ENCODE data around the gene CDK5RAP3. TPM values are rescaled to one million over a fixed set of nuclear protein-coding genes. Genes with fewer than 3 reads are reported as not detected.
A peak's percentile ranks its signal among the peaks of the same experiment; 100 is the strongest.

CDK5RAP3 gene
- total RNA-seq, 1 experiment from 2014 or later, result 255 TPM

GRCh38 chr17:48012151-48012520, 41.2 kb downstream of the CDK5RAP3 start:
- BruUV-seq (replicated peaks), result no TSS peak
- ChIA-PET CTCF (interaction anchor here (1.3 to 2.9 kb wide), 3 partner anchors 34 to 65 kb away, joined by 6 to 13 read pairs (median 6); partner anchors contain the start of gene CDK5RAP3), RAD21 (ENCODE audit: low non-redundant PET in 1 of 2, low total read pairs in 2 of 2, uncharacterized antibody in 2 of 2, unreplicated experiment in 2 of 2) (no interaction called here), POLR2A (interaction anchor here (1.0 to 1.2 kb wide), 2 partner anchors 9 to 37 kb away, joined by 4 to 5 read pairs; partner anchors contain the start of gene NFE2L1)
- Histone ChIP-seq H3K4me1 (ENCODE audit: control insufficient read depth in 1 of 2, insufficient read depth in 2 of 2, low read length in 2 of 2) (peaks cover 5 to 17% of the 10 kb centered on the region in 2 experiments; a peak in 3 of 4 replicates), H3K9ac (ENCODE audit: low read length) (0 out of 2 replicates have a peak overlapping the region, but pooled peaks have one; percentile 26), H3K79me2 (ENCODE audit: insufficient read depth, low read length) (no peaks in the 10 kb centered on the region), H3K27ac (ENCODE audit: low read depth, low read length) (no peak overlapping the region), H3K4me2 (ENCODE audit: low read length) (peak overlapping the region; percentile 75), H2AFZ (ENCODE audit: low read depth, low read length, poor library complexity, severe bottlenecking) (peak overlapping the region; percentile 63), H3K27me3 (ENCODE audit: insufficient read depth, low read length) (no peaks in the 10 kb centered on the region), H3K9me2 (ENCODE audit: insufficient read depth) (no peaks in the 10 kb centered on the region), H3K9me3 (ENCODE audit: control insufficient read depth in 1 of 2, insufficient read depth in 1 of 2, low read depth in 1 of 2, low read length in 2 of 2) (no peaks in the 10 kb centered on the region), H3K36me3 (ENCODE audit: control insufficient read depth in 1 of 2, insufficient read depth in 2 of 2, low read length in 2 of 2) (no peaks in the 10 kb centered on the region), H4K20me1 (ENCODE audit: insufficient read depth) (no peaks in the 10 kb centered on the region), H3K4me3 (replicated peaks in 1 of 2; ENCODE audit: low read depth in 1 of 2, low read length in 2 of 2) (peak overlapping the region in 1 of 2 experiments; percentile 44; a peak in 2 of 4 replicates)
- DNase-seq (ENCODE audit: low read depth, low spot score) (no peak), ATAC-seq (peak; percentile 68)
- TF ChIP-seq CBX3 (IDR thresholded peaks at IDR 0.05; ENCODE audit: low read depth), result no peak
- TF ChIP-seq ELF1 (IDR thresholded peaks at IDR 0.05; ENCODE audit: borderline replicate concordance, low read depth), result no peak
- TF ChIP-seq JUND (IDR thresholded peaks at IDR 0.05), result no peak
- TF ChIP-seq SRF (IDR thresholded peaks at IDR 0.05; ENCODE audit: low read depth), result no peak
- TF ChIP-seq ATF3 (IDR thresholded peaks at IDR 0.05), result no peak
- no peak for TF ChIP-seq ZNF274 (IDR thresholded peaks at IDR 0.05; ENCODE audit: low read depth, low read length)
- TF ChIP-seq, protein P1, sequence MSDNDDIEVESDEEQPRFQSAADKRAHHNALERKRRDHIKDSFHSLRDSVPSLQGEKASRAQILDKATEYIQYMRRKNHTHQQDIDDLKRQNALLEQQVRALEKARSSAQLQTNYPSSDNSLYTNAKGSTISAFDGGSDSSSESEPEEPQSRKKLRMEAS (IDR thresholded peaks at IDR 0.05), result no peak
- TF ChIP-seq ZFX (IDR thresholded peaks at IDR 0.05), result no peak
- TF ChIP-seq TCF7L2 (IDR thresholded peaks at IDR 0.05; ENCODE audit: borderline replicate concordance, extremely low read depth, insufficient read depth, insufficient read length), result no peak
- TF ChIP-seq, protein P2, sequence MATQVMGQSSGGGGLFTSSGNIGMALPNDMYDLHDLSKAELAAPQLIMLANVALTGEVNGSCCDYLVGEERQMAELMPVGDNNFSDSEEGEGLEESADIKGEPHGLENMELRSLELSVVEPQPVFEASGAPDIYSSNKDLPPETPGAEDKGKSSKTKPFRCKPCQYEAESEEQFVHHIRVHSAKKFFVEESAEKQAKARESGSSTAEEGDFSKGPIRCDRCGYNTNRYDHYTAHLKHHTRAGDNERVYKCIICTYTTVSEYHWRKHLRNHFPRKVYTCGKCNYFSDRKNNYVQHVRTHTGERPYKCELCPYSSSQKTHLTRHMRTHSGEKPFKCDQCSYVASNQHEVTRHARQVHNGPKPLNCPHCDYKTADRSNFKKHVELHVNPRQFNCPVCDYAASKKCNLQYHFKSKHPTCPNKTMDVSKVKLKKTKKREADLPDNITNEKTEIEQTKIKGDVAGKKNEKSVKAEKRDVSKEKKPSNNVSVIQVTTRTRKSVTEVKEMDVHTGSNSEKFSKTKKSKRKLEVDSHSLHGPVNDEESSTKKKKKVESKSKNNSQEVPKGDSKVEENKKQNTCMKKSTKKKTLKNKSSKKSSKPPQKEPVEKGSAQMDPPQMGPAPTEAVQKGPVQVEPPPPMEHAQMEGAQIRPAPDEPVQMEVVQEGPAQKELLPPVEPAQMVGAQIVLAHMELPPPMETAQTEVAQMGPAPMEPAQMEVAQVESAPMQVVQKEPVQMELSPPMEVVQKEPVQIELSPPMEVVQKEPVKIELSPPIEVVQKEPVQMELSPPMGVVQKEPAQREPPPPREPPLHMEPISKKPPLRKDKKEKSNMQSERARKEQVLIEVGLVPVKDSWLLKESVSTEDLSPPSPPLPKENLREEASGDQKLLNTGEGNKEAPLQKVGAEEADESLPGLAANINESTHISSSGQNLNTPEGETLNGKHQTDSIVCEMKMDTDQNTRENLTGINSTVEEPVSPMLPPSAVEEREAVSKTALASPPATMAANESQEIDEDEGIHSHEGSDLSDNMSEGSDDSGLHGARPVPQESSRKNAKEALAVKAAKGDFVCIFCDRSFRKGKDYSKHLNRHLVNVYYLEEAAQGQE (IDR thresholded peaks at IDR 0.05; ENCODE audit: low read depth), result no peak
- TF ChIP-seq EZH2phosphoT487 (IDR thresholded peaks at IDR 0.05; ENCODE audit: borderline replicate concordance), result no peak
- TF ChIP-seq, protein P3, sequence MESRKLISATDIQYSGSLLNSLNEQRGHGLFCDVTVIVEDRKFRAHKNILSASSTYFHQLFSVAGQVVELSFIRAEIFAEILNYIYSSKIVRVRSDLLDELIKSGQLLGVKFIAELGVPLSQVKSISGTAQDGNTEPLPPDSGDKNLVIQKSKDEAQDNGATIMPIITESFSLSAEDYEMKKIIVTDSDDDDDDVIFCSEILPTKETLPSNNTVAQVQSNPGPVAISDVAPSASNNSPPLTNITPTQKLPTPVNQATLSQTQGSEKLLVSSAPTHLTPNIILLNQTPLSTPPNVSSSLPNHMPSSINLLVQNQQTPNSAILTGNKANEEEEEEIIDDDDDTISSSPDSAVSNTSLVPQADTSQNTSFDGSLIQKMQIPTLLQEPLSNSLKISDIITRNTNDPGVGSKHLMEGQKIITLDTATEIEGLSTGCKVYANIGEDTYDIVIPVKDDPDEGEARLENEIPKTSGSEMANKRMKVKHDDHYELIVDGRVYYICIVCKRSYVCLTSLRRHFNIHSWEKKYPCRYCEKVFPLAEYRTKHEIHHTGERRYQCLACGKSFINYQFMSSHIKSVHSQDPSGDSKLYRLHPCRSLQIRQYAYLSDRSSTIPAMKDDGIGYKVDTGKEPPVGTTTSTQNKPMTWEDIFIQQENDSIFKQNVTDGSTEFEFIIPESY (IDR thresholded peaks at IDR 0.05; ENCODE audit: extremely low read depth, insufficient replicate concordance, low read length), result no peak
- no peak for TF ChIP-seq POLR2AphosphoS5 (IDR thresholded peaks at IDR 0.05; ENCODE audit: low read depth, low read length)
- no peak for TF ChIP-seq POLR2A (IDR thresholded peaks at IDR 0.05; ENCODE audit: borderline replicate concordance, extremely low read depth, insufficient read depth, insufficient read length)
- TF ChIP-seq EZH2 (IDR thresholded peaks at IDR 0.05), result no peak
- TF ChIP-seq CEBPB (IDR thresholded peaks at IDR 0.05; ENCODE audit: low read depth), result no peak
- no peak for TF ChIP-seq YY1 (IDR thresholded peaks at IDR 0.05; ENCODE audit: extremely low read depth, insufficient replicate concordance, low read depth, low read length)
- TF ChIP-seq RAD21 (IDR thresholded peaks at IDR 0.05; ENCODE audit: low read depth), result no peak
- TF ChIP-seq SP1 (IDR thresholded peaks at IDR 0.05; ENCODE audit: low read depth), result no peak
- intact Hi-C loops (cut with micrococcal nuclease), result no loop called here

Data from HCT116 (cell line).